KMS-11 (cell line): ENCODE results near the gene SEH1L.

Experiments used
- H2AFZ ChIP-seq: fragments of 200-600 bp; sonication (generic); 2 replicates; pipeline ENCODE4 v1.6.1; 2016; ENCODE audit warnings: antibody characterized with exemption, mixed run types, low read depth
- H3K27ac ChIP-seq: fragments of 200-600 bp; sonication (generic); 2 replicates; pipeline ENCODE4 v1.6.1; 2016; ENCODE audit warnings: mild to moderate bottlenecking, mixed run types
- H3K27me3 ChIP-seq: fragments of 200-600 bp; sonication (generic); 2 replicates; pipeline ENCODE4 v1.6.1; 2017; ENCODE audit warnings: mild to moderate bottlenecking, low read depth, mixed run types, moderate library complexity; ENCODE audit not compliant: insufficient read depth
- H3K36me3 ChIP-seq: fragments of 200-600 bp; sonication (generic); 2 replicates; pipeline ENCODE4 v1.6.1; 2017; ENCODE audit warnings: mild to moderate bottlenecking, mixed run types; ENCODE audit not compliant: insufficient read depth
- H3K4me1 ChIP-seq: fragments of 200-600 bp; sonication (generic); 2 replicates; pipeline ENCODE4 v1.6.1; 2016; ENCODE audit warnings: mild to moderate bottlenecking, low read depth, mixed run types; ENCODE audit not compliant: poor library complexity, severe bottlenecking
- H3K4me2 ChIP-seq: fragments of 200-600 bp; sonication (generic); 2 replicates; pipeline ENCODE4 v1.7.0; 2016; ENCODE audit warnings: mild to moderate bottlenecking, mixed run types
- H3K4me3 ChIP-seq: fragments of 200-600 bp; sonication (generic); IDR thresholded peaks from 2 replicates; pipeline ENCODE4 v1.6.1; 2017; ENCODE audit warnings: low read depth, low read length, mixed read lengths; ENCODE audit not compliant: insufficient read depth
- H3K79me2 ChIP-seq: fragments of 200-600 bp; sonication (generic); 2 replicates; pipeline ENCODE4 v1.6.1; 2016; ENCODE audit warnings: low read depth, mixed run types; ENCODE audit not compliant: insufficient read depth
- H3K9ac ChIP-seq: fragments of 200-600 bp; sonication (generic); 2 replicates; pipeline ENCODE4 v1.6.1; 2016; ENCODE audit warnings: mild to moderate bottlenecking, mixed run types
- H4K20me1 ChIP-seq: fragments of 200-600 bp; sonication (generic); 2 replicates; pipeline ENCODE4 v1.6.1; 2016; ENCODE audit warnings: mild to moderate bottlenecking, mixed run types; ENCODE audit not compliant: insufficient read depth
- TF ChIP-seq, protein P1 (sequence below): fragments of 200-600 bp; sonication (generic); conservative IDR thresholded peaks from 2 replicates; pipeline ENCODE4 v1.6.1; 2017; ENCODE audit warnings: low read depth, mild to moderate bottlenecking, antibody characterized with exemption, low read length, moderate library complexity, mixed read lengths

Gene SEH1L

DNA sequence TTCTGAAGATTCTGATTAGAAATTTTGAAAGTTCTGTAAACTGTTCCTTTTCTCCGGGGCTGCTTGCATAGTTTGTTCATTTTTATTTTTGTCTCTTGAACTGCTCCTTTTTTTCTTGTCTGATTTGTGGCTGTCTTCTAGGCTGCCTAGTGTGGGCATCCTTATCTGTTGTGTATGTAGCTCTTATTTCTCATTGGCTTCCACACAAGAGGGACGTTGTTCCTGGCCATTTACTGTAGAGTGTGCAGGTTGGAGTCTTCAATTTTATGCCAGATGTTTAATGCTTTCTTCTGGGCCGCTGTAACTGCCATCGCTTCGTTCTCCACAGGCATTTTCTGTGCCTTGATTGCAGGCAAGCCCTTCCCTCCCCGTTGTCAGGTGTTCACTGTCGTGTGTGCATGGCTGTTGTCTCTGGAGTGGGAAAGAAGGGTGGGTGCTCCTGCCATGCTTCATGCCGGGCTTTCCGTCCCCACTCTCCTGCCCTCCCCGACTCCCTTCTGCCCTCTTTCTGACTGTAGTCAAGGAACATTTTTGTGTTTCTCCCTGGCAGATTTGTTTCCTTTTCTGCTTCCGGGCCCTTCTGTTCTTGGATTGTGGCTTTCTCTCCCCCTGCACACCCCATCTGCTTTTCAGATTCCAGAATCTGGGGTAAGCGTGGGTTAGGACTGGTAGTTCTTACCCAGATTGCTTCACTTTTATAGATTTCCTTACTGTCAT lies 58.9 kb downstream of the SEH1L start:
- peaks cover 9% of the 10 kb centered on the region; the same call in 1 of the 2 replicates for H3K36me3 ChIP-seq
- peaks cover 9% of the 10 kb centered on the region; the same call in 1 of the 2 replicates for H3K79me2 ChIP-seq

DNA sequence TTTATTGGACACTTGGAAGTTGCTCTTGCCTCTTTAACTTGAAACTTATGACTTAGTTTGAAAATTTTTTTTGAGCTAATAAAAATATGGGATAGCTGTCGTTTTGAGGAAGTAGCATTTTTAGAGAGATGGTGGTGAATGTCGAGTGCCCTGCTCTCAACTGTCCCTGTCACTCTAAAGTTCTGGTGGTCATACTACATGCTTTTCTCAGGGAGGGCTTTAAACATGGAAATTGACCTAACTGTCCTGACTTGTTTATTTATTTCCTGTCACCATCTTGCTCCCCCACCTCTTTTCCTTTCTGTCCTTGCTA lies 59.4 kb downstream of the SEH1L start:
- Histone ChIP-seq H3K9ac (no peak overlapping the region), H3K27me3 (no peaks in the 10 kb centered on the region), H3K79me2 (peaks cover 9% of the 10 kb centered on the region; the same call in 1 of the 2 replicates), H3K27ac (no peak overlapping the region), H4K20me1 (no peaks in the 10 kb centered on the region), H3K36me3 (peaks cover 11% of the 10 kb centered on the region; the same call in 1 of the 2 replicates), H3K4me3 (no peak overlapping the region), H3K4me2 (no peak overlapping the region), H3K4me1 (no peaks in the 10 kb centered on the region), H2AFZ (no peak overlapping the region)
- TF ChIP-seq, protein P1, sequence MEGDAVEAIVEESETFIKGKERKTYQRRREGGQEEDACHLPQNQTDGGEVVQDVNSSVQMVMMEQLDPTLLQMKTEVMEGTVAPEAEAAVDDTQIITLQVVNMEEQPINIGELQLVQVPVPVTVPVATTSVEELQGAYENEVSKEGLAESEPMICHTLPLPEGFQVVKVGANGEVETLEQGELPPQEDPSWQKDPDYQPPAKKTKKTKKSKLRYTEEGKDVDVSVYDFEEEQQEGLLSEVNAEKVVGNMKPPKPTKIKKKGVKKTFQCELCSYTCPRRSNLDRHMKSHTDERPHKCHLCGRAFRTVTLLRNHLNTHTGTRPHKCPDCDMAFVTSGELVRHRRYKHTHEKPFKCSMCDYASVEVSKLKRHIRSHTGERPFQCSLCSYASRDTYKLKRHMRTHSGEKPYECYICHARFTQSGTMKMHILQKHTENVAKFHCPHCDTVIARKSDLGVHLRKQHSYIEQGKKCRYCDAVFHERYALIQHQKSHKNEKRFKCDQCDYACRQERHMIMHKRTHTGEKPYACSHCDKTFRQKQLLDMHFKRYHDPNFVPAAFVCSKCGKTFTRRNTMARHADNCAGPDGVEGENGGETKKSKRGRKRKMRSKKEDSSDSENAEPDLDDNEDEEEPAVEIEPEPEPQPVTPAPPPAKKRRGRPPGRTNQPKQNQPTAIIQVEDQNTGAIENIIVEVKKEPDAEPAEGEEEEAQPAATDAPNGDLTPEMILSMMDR: no peak

More for the DNA sequence above, 58.9 kb downstream of the SEH1L start:
- no peak overlapping the region for H3K27ac ChIP-seq
- H3K9ac ChIP-seq: no peak overlapping the region
- TF ChIP-seq, protein P1: no peak
- H3K27me3 ChIP-seq: no peaks in the 10 kb centered on the region
- H3K4me3 ChIP-seq: no peak overlapping the region
- no peak overlapping the region for H2AFZ ChIP-seq
- peaks cover 3% of the 10 kb centered on the region for H3K4me1 ChIP-seq
- H3K4me2 ChIP-seq: no peak overlapping the region
- no peaks in the 10 kb centered on the region for H4K20me1 ChIP-seq

DNA sequence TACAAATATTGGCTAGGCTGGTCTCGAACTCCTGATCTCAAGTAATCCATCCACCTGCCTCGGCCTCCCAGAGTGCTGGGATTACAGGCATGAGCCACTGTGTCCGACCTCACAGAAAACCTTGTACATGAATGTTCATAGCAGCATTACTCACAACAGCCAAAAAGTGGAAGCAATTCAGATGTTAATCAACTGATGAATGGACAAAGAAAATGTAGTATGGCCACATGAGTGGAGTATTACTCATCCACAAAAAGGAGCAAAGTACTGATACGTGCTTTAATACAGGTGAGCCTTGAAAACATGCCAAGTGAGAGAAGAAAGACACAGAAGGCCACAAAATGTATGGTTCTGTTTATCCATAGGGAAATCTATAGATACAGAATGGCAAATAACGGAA lies 63.9 kb downstream of the SEH1L start:
- no peak overlapping the region for H3K4me3 ChIP-seq
- H3K79me2 ChIP-seq: no peaks in the 10 kb centered on the region
- H3K4me2 ChIP-seq: no peak overlapping the region
- H2AFZ ChIP-seq: no peak overlapping the region
- H3K27me3 ChIP-seq: no peaks in the 10 kb centered on the region
- no peaks in the 10 kb centered on the region for H4K20me1 ChIP-seq
- H3K9ac ChIP-seq: no peak overlapping the region
- TF ChIP-seq, protein P1: no peak
- H3K27ac ChIP-seq: no peak overlapping the region
- no peaks in the 10 kb centered on the region for H3K4me1 ChIP-seq
- peaks cover 19% of the 10 kb centered on the region; the same call in 1 of the 2 replicates for H3K36me3 ChIP-seq

GRCh38 chr18:13014232-13014631 lies 66.4 kb downstream of the SEH1L start:
- TF ChIP-seq, protein P1: no peak
- H3K36me3 ChIP-seq: peaks cover 19% of the 10 kb centered on the region
- H3K4me1 ChIP-seq: no peaks in the 10 kb centered on the region
- no peaks in the 10 kb centered on the region for H3K27me3 ChIP-seq
- no peak overlapping the region for H3K9ac ChIP-seq
- no peak overlapping the region for H3K27ac ChIP-seq
- H3K4me3 ChIP-seq: no peak overlapping the region
- H3K79me2 ChIP-seq: no peaks in the 10 kb centered on the region
- H2AFZ ChIP-seq: no peak overlapping the region
- H4K20me1 ChIP-seq: no peaks in the 10 kb centered on the region
- no peak overlapping the region for H3K4me2 ChIP-seq
